Stimulated activated CD4-positive, alpha-beta T cell treated with anti-CD3 and anti-CD28 coated beads, Interleukin-4, amount 100 ng/mL, for 24 hours (primary cell): ENCODE data around the gene EHMT1.

Experiments
- DNase-seq: peaks from one replicate; pipeline ENCODE4 v3.0.0-alpha.2; 2020

Gene EHMT1

GRCh38 chr9:137814841-137815240, 196.0 kb downstream of the EHMT1 start:
- no peak for DNase-seq

DNA sequence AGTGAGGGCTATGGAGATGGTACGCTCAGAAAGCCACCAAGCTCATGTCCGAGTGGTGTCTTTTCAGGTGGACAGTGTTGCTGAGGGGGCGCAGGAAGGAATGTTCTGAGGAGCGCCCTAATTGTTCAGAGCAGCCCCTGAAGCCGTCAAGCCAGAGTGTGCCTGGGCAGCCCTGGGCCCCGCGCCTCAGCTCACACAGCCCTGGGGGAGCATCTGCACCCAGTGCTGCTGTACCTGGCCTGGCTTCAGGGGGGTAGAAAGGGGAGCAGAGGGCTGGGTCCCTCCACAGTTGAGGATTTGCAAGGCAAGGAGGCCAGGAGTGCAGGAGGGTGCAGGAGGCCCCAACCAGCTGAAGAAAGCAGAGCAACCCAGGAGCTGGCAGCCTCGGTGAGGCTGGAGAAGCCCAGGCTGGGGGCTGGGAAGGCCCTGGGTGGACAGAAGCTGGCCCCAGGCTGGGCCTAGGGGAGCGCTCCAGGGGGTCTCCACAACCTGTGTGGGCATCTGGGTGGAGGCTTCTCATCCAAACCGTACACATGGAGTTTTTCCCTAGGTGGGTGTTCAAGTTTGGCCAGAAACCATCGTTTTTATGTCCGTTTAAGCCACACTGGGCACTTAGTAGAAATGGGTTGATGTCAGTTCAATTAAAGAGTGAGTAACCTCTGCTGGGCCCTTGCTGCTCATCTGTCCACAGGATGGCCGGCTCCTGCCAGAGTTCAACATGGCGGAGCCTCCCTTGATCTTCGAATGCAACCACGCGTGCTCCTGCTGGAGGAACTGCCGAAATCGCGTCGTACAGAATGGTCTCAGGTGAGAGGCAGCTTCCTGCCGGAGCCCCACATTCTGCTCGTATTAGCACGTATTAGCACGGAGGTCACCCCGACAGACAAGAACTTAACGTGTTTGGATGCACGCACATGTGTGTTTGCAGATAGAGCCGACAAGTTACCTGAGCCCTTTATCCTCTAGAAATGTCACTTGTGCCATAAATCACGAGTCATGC, 196.8 kb downstream of the EHMT1 start:
- no peak for DNase-seq

DNA sequence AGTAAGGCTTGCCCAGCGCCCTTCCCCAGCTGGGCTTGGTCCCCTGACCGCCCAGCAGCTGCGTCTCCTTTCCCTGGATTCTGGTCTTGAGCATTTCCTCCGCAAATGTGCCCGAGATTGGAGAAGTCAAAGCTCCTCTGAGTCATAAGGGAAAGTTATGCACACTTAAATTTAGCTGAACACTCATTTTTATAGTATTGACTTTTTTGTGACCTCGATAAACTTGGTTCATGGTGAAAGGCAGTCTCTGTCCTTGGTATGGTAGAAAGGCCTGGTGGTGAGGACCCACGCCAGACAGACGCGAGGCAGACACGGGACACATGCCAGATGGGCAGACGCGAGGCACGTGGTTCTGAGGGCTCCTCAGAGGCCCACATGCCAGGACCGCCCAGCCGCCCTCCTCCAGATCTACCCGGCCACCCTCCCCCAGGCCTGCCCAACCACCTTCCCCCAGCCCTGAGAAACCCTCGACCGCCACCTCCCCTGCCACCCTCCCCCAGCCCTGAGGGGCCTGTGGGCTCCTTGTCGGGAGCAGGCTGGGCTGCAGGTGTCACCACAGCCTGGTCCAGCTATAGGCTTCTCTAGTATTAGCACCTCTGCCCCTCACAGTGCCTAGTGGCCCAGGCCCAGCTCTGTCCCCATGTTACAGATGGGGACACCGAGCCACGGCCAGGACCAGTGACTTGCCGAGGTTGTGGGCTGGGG, 197.9 kb downstream of the EHMT1 start:
- DNase-seq, result no peak

GRCh38 chr9:137817236-137818200, 198.7 kb downstream of the EHMT1 start:
- DNase-seq, result no peak

DNA sequence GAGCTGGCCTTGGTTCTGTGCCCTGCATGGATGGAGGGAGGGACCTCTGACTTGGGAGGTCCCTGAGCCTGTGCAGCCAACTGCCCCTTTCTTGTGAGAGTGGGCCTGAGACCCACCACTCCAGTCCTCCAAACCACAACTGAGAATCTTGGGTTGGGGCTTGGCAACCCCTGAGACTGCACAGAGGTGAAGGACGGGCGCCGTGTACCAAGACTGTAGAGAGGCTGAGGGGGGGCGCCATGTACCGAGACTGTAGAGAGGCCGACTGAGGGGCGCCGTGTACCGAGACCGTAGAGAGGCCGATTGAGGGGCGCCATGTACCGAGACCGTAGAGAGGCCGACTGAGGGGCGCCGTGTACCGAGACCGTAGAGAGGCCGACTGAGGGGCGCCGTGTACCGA, 199.5 kb downstream of the EHMT1 start:
- no peak for DNase-seq

- no peak for DNase-seq
These were observed 201.5 kb downstream of the EHMT1 start for GRCh38 chr9:137820161-137820855.

GRCh38 chr9:137823986-137824771, 205.4 kb downstream of the EHMT1 start:
- DNase-seq, result no peak

DNA sequence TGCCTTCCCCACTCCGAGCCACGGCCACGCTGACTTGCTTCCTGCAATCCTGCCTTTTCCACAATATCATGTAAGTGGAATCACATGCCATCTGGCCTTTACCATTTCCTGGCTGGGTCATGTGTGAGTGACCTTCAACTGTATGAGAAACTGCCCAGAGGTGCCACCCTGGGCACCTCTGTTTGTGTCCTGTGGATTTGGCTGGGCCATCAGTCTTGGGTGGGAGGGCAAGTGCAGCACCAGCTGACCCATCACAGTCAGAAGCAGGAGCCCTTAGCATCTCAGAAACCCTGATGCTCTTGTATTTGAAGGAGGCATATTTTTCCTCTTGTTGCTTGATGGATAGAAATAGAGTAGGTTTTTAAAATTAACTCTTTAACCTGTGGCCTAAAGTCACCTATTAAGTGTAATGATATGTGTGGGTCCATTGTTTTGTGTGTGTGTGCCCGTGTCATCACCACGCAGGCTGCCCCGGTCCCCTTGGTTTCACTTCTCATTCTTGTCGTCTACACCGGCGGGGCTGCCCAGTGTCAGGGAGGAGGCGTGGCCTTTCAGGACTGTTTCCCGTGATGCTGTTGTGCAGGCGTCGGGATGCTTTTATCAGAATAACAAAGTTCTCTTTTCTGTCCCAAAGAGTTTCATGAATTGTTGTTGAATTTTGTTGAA, 206.7 kb downstream of the EHMT1 start:
- DNase-seq, result no peak

- DNase-seq, result no peak
These were observed 209.2 kb downstream of the EHMT1 start for GRCh38 chr9:137827908-137828526.

DNA sequence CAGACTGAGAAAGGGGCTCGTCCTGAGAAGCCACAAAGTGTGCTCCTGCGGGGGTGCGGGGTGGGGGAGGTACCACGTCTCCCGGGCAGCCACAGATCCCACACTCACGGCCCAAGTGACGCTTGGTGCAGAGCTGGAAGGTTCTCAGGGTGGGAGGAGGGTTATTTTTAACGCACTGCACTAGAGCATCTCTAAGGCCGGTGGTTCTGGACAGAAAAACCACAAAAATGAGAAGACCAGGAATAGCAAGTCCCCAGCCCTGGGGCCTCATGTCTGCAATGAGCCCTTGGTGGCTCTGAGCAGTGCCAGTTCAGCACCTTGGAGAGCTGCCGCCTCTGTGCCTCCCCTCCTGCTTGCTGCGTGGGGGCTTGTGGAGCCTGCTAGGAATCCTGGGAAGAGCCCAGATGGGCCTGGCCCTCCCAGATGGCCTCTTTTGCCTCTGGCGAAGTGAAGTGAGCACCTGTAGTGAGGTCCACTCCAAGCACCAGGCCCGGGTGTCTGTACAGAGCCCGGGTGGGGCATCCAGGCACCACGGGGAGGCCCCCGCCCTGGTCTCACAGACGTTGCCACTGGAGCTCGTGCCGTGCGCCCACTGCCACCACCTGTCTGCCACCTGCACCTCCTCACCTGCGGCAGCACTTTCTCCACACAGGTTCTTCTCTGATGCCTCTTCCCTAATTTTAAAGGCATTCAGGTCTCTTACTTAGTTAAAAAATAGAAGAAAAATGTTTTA, 209.9 kb downstream of the EHMT1 start:
- no peak for DNase-seq

DNA sequence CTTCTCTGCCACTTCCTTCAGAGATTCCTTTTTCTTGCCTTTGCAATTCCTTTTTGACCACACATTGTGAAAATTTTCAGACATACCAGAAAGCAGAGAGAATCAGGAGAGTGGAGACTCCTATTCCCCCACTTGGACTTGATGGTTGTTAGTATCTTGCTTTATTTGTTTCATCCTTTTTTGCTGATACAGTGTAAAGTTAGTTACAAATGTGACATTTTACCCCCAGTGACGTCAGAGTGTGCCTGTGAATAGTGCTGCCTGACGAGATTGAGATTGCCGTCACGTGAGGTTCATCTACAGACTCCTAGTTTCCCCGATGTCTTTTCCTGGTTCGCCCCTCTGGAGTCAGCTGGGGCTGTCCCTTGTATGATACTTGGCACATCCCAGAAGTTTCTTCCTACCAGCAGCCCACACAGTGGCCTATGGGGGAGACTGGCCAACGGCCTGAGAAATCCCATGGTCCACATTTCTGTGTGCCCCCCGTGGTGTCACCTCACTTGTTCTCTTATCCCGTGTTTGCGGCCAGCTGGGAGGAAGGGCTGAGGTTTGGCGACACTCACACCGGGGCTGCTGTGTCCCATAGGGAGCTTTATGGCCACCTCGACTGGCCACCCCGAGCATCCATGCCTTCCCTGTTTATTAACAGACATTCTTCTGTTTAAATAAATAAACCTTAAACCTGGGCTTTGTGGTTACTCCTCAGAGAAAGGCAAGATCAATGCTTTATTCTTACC, 210.6 kb downstream of the EHMT1 start:
- no peak for DNase-seq

- DNase-seq, result no peak
These were observed 213.4 kb downstream of the EHMT1 start for GRCh38 chr9:137832191-137832700.

DNA sequence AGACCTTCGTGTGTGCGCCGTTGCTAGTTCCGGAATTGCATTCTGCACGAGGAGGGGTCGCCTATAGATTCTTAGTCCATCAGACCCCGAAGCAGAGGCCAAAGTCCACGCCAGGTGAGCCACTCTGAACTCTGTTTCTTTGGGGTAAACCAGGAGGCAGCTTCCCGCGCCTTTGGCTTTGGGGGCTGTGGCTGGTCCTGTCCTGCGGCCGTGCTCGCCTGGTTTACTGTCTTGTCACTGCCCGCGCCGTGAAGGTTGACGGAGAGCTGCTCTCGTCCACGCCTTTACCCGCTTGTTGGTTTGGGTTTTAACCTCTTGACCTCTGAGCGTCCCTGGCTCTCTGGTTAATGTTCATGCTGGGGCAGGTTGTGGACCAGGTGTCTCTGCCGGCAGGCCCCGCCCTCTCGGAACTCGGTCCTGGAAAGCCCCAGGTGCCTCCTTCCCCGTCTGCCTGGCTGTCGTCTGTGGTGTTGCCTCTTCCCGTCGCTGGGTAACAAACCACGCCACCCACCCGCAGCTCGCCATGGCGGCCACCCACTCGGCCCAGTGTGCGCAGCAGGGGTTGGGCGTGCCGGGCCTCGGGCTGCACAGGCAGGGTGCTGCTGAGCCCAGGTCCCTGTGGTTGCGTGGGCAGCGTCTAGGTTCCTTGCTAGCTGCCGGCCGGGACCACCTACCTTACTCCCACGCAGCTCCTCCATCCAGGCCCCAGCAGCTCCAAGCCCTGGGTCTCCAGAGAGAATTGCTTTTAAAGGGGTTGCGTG, 214.2 kb downstream of the EHMT1 start:
- no peak for DNase-seq

DNA sequence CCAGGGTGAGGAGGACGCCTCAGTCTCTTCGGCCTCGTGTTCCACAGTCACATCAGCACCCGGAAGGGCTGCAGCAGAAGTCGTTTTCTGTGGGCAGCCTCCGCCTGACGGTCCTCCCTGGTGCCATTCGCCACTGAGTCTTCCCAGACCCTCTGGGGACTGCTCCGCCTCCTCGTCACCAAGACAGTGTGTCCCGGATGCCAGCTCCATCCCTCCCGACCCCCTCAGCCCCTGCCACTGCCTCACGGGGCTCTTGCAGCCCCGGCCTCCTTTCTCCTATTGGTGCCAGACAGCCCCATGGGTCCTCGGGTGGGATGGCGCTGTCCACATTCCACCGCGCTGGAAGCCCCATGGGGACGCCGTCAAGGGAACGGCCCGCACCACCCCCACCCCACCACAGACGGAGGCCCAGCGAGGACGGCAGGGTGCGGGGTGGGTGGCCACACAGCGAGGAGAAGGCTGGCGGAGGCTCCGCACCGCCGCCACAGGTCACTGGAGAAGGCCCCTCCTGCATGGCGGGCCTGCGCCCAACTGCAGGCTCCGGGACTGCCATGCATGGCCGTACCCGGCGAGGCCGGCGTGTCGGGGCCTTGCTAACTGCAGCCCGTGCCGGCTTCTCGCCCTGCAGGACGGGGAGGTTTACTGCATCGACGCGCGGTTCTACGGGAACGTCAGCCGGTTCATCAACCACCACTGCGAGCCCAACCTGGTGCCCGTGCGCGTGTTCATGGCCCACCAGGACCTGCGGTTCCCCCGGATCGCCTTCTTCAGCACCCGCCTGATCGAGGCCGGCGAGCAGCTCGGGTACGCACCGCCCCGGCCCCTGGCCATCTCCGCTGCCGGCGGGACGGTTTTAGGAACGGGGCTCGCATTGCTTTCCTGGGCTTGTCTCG, 215.2 kb downstream of the EHMT1 start:
- no peak for DNase-seq

DNA sequence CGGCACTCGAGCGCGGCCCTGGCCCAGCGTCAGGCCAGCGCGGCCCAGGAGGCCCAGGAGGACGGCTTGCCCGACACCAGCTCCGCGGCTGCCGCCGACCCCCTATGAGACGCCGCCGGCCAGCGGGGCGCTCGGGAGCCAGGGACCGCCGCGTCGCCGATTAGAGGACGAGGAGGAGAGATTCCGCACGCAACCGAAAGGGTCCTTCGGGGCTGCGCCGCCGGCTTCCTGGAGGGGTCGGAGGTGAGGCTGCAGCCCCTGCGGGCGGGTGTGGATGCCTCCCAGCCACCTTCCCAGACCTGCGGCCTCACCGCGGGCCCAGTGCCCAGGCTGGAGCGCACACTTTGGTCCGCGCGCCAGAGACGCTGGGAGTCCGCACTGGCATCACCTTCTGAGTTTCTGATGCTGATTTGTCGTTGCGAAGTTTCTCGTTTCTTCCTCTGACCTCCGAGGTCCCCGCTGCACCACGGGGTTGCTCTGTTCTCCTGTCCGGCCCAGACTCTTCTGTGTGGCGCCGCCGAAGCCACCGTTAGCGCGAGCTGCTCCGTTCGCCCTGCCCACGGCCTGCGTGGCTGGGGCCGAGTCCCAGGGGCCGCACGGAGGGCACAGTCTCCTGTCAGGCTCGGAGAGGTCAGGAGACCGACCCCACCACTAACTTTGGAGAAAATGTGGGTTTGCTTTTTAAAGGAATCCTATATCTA, 216.2 kb downstream of the EHMT1 start:
- no peak for DNase-seq
